ENCODE results near the gene ENTPD6.

DNA sequence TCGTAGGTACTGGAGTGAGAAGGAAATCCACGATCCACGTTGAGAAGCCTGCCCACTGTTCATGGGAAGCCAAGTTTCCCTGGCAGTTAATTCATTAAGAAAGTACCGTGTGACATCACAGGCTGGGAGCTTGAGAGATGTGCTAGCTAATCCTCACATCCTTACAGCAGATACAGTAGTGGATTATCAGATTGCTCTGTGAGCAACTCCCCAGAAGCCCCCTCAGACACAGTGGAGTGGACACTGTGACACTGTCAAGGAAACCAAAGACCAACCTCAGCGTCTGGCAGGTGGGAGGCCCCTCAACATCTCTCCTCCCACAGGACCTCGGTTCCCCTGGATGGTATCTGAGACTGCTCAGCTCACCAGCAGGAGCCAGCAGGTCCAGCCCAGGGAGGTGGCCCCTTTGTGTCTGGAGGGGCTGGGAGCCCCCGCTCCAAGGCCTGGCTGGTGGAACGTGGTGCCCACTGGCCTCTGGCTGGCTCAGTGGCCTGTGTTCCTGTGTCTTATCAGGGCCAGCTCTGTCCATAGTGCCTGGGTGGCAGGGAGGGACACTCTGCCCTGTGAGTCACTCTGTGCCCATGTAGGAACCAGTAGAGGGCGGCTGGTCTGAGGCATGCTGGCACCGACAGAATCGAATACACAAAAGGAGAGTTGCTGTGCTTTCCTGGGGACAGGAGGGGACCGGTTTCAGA is 59.6 kb downstream of the ENTPD6 start:
- TF ChIP-seq MAX (IDR thresholded peaks at IDR 0.05) (no peak), USF1 (IDR thresholded peaks at IDR 0.05) (no peak), EP300 (IDR thresholded peaks at IDR 0.05; ENCODE audit: borderline replicate concordance) (no peak), ZBTB7A (IDR thresholded peaks at IDR 0.05; ENCODE audit: low read depth) (no peak), CEBPB (IDR thresholded peaks at IDR 0.05) (no peak), EGR1 (IDR thresholded peaks at IDR 0.05) (no peak), TAF1 (IDR thresholded peaks at IDR 0.05; ENCODE audit: low read depth) (no peak), CREB1 (IDR thresholded peaks at IDR 0.05; ENCODE audit: low read depth) (no peak), TEAD4 (IDR thresholded peaks at IDR 0.05) (no peak), RAD21 (IDR thresholded peaks at IDR 0.05; ENCODE audit: low read depth) (no peak), YY1 (IDR thresholded peaks at IDR 0.05; ENCODE audit: low read depth) (no peak)
- TF ChIP-seq, protein P1, sequence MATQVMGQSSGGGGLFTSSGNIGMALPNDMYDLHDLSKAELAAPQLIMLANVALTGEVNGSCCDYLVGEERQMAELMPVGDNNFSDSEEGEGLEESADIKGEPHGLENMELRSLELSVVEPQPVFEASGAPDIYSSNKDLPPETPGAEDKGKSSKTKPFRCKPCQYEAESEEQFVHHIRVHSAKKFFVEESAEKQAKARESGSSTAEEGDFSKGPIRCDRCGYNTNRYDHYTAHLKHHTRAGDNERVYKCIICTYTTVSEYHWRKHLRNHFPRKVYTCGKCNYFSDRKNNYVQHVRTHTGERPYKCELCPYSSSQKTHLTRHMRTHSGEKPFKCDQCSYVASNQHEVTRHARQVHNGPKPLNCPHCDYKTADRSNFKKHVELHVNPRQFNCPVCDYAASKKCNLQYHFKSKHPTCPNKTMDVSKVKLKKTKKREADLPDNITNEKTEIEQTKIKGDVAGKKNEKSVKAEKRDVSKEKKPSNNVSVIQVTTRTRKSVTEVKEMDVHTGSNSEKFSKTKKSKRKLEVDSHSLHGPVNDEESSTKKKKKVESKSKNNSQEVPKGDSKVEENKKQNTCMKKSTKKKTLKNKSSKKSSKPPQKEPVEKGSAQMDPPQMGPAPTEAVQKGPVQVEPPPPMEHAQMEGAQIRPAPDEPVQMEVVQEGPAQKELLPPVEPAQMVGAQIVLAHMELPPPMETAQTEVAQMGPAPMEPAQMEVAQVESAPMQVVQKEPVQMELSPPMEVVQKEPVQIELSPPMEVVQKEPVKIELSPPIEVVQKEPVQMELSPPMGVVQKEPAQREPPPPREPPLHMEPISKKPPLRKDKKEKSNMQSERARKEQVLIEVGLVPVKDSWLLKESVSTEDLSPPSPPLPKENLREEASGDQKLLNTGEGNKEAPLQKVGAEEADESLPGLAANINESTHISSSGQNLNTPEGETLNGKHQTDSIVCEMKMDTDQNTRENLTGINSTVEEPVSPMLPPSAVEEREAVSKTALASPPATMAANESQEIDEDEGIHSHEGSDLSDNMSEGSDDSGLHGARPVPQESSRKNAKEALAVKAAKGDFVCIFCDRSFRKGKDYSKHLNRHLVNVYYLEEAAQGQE (IDR thresholded peaks at IDR 0.05; ENCODE audit: low read depth), result no peak
